HepG2 (cell line): ENCODE results near the gene CDC14A.

Experiments
- CTCF ChIP-seq: sonication (generic); formaldehyde crosslinking; IDR thresholded peaks from 2 replicates; pipeline ENCODE4 v1.5.0; 2020; ENCODE audit warnings: mild to moderate bottlenecking, missing genetic modification reagents, moderate library complexity
- ESRRA ChIP-seq: sonication (generic); formaldehyde crosslinking; IDR thresholded peaks from 2 replicates; pipeline ENCODE4 v1.5.1; 2020; ENCODE audit warnings: mild to moderate bottlenecking, low read depth, missing genetic modification reagents
- GATAD2A ChIP-seq: IDR thresholded peaks from 2 replicates; pipeline ENCODE4 v1.6.1; 2016
- PAX8 ChIP-seq: sonication (generic); formaldehyde crosslinking; IDR thresholded peaks from 2 replicates; pipeline ENCODE4 v1.8.0; 2022; ENCODE audit warnings: mild to moderate bottlenecking, missing genetic modification reagents, borderline replicate concordance
- POLR2A ChIP-seq, 2 experiments: IDR thresholded peaks; 2 replicates each; pipeline ENCODE4 v1.6.1; 2011; ENCODE audit warnings: low read depth in 2 of 2, low read length in 2 of 2, mild to moderate bottlenecking in 1 of 2, moderate library complexity in 1 of 2; ENCODE audit not compliant: insufficient read depth in 1 of 2
- POLR2AphosphoS2 ChIP-seq: IDR thresholded peaks from 2 replicates; pipeline ENCODE4 v1.6.1; 2011; ENCODE audit warnings: low read depth, low read length, improper control_type of control experiment
- RFXANK ChIP-seq: IDR thresholded peaks from 2 replicates; pipeline ENCODE4 v1.6.1; 2016
- SAFB2 ChIP-seq: sonication (generic); formaldehyde crosslinking; IDR thresholded peaks from 2 replicates; pipeline ENCODE4 v1.5.1; 2020; ENCODE audit warnings: missing genetic modification reagents, low read depth, mild to moderate bottlenecking, borderline replicate concordance
- WIZ ChIP-seq: sonication (generic); formaldehyde crosslinking; IDR thresholded peaks from 2 replicates; pipeline ENCODE4 v1.5.1; 2020; ENCODE audit warnings: mild to moderate bottlenecking, missing genetic modification reagents
- YY1 ChIP-seq: IDR thresholded peaks from 2 replicates; pipeline ENCODE4 v1.6.1; 2011; ENCODE audit warnings: low read length, low read depth, moderate library complexity, mild to moderate bottlenecking; ENCODE audit not compliant: insufficient read depth, insufficient replicate concordance
- ZGPAT ChIP-seq: IDR thresholded peaks from 2 replicates; pipeline ENCODE4 v1.6.1; 2016; ENCODE audit warnings: mild to moderate bottlenecking
- ZNF644 ChIP-seq: IDR thresholded peaks from 2 replicates; pipeline ENCODE4 v1.6.1; 2016; ENCODE audit warnings: low read depth
- TF ChIP-seq, protein P1 (sequence below): IDR thresholded peaks from 2 replicates; pipeline ENCODE4 v1.6.1; 2012; ENCODE audit warnings: low read length, improper control_type of control experiment
- TF ChIP-seq, protein P2 (sequence below), 2 experiments: fragments of 450-650 bp in 1 of 2; sonication (generic) in 1 of 2; formaldehyde crosslinking; IDR thresholded peaks; 2 replicates each; pipeline versions ENCODE4 v1.5.0 to v1.8.0; 2020 to 2022; ENCODE audit warnings: mild to moderate bottlenecking in 1 of 2, missing genetic modification reagents in 1 of 2

DNA sequence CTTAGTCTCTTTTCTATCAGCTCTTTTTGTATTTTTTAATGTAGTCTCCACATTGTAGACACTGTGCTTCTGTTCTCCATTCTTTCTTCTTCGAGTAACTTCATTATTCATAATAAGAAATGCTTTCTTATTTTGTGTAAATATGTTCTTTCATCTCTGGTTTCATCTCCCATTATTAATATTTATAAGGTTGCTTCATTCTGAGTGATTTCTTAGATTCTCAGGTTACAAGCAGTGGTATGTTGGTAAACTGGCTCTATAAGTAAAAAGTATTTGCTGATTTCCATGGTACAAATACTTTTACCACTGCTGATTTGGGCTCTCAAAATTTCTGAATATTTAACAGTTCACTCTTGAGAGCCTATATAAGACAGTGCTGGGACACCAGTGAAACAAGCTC is 81.3 kb downstream of the CDC14A start:
- TF ChIP-seq SAFB2 (CRISPR knock-in tag) = no peak
- TF ChIP-seq POLR2AphosphoS2 = no peak
- TF ChIP-seq, protein P1, sequence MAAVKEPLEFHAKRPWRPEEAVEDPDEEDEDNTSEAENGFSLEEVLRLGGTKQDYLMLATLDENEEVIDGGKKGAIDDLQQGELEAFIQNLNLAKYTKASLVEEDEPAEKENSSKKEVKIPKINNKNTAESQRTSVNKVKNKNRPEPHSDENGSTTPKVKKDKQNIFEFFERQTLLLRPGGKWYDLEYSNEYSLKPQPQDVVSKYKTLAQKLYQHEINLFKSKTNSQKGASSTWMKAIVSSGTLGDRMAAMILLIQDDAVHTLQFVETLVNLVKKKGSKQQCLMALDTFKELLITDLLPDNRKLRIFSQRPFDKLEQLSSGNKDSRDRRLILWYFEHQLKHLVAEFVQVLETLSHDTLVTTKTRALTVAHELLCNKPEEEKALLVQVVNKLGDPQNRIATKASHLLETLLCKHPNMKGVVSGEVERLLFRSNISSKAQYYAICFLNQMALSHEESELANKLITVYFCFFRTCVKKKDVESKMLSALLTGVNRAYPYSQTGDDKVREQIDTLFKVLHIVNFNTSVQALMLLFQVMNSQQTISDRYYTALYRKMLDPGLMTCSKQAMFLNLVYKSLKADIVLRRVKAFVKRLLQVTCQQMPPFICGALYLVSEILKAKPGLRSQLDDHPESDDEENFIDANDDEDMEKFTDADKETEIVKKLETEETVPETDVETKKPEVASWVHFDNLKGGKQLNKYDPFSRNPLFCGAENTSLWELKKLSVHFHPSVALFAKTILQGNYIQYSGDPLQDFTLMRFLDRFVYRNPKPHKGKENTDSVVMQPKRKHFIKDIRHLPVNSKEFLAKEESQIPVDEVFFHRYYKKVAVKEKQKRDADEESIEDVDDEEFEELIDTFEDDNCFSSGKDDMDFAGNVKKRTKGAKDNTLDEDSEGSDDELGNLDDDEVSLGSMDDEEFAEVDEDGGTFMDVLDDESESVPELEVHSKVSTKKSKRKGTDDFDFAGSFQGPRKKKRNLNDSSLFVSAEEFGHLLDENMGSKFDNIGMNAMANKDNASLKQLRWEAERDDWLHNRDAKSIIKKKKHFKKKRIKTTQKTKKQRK = no peak
- no peak for TF ChIP-seq POLR2A (IDR thresholded peaks at IDR 0.05; ENCODE audit: insufficient read depth in 1 of 2, low read depth in 2 of 2, low read length in 2 of 2)
- no peak for TF ChIP-seq YY1
- no peak for TF ChIP-seq RFXANK
- TF ChIP-seq ESRRA (CRISPR knock-in tag) = no peak
- no peak for TF ChIP-seq WIZ (CRISPR knock-in tag)
- TF ChIP-seq CTCF (CRISPR knock-in tag) = no peak
- TF ChIP-seq PAX8 (CRISPR knock-in tag) = no peak
- no peak for TF ChIP-seq GATAD2A
- TF ChIP-seq, protein P2, sequence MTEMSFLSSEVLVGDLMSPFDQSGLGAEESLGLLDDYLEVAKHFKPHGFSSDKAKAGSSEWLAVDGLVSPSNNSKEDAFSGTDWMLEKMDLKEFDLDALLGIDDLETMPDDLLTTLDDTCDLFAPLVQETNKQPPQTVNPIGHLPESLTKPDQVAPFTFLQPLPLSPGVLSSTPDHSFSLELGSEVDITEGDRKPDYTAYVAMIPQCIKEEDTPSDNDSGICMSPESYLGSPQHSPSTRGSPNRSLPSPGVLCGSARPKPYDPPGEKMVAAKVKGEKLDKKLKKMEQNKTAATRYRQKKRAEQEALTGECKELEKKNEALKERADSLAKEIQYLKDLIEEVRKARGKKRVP (CRISPR knock-in tag; IDR thresholded peaks at IDR 0.05) = no peak
- TF ChIP-seq ZGPAT (CRISPR knock-in tag) = no peak
- no peak for TF ChIP-seq ZNF644
